H9 (cell line): ENCODE measurements around the gene IRF2BP2. TPM values are rescaled to one million over a fixed set of nuclear protein-coding genes. Genes with fewer than 3 reads are reported as not detected.

Experiments
- DNase-seq: peaks from one replicate; pipeline ENCODE4 v3.0.0-alpha.2; 2017
- H2AFZ ChIP-seq: one replicate; pipeline ENCODE4 v1.6.1; 2013; ENCODE audit warnings: mild to moderate bottlenecking, low read length, control low read depth, moderate library complexity
- H2AK5ac ChIP-seq: 2 replicates; pipeline ENCODE4 v1.6.1; 2013; ENCODE audit warnings: low read length, control low read depth, mixed read lengths; ENCODE audit not compliant: insufficient read length
- H2BK120ac ChIP-seq: one replicate; pipeline ENCODE4 v1.6.1; 2013; ENCODE audit warnings: low read depth, mild to moderate bottlenecking, low read length, control low read depth, inconsistent platforms; ENCODE audit not compliant: poor library complexity, severe bottlenecking
- H2BK12ac ChIP-seq: 2 replicates; pipeline ENCODE4 v1.6.1; 2013; ENCODE audit warnings: low read length, control low read depth, mixed read lengths, low read depth; ENCODE audit not compliant: insufficient read length
- H2BK15ac ChIP-seq: 2 replicates; pipeline ENCODE4 v1.6.1; 2013; ENCODE audit warnings: low read depth, low read length, control low read depth
- H2BK20ac ChIP-seq: one replicate; pipeline ENCODE4 v1.6.1; 2013; ENCODE audit warnings: low read depth, mild to moderate bottlenecking, low read length, control low read depth, inconsistent platforms; ENCODE audit not compliant: poor library complexity, severe bottlenecking
- H2BK5ac ChIP-seq: 2 replicates; pipeline ENCODE4 v1.6.1; 2013; ENCODE audit warnings: low read length, control low read depth, mixed read lengths; ENCODE audit not compliant: insufficient read length
- H3K14ac ChIP-seq: 2 replicates; pipeline ENCODE4 v1.6.1; 2013; ENCODE audit warnings: low read length, control low read depth; ENCODE audit not compliant: insufficient read depth
- H3K18ac ChIP-seq: 2 replicates; pipeline ENCODE4 v1.6.1; 2013; ENCODE audit warnings: low read depth, mild to moderate bottlenecking, mixed read lengths, low read length, control low read depth; ENCODE audit not compliant: insufficient read length
- H3K23ac ChIP-seq: 2 replicates; pipeline ENCODE4 v1.6.1; 2013; ENCODE audit warnings: low read length, control low read depth, mixed read lengths, low read depth; ENCODE audit not compliant: insufficient read length
- H3K23me2 ChIP-seq: 2 replicates; pipeline ENCODE4 v1.6.1; 2013; ENCODE audit warnings: low read depth, mild to moderate bottlenecking, mixed read lengths, low read length, control low read depth; ENCODE audit not compliant: insufficient read length, poor library complexity, severe bottlenecking
- H3K27ac ChIP-seq: 2 replicates; pipeline ENCODE4 v1.5.1; 2013; ENCODE audit warnings: low read length, control low read depth, mixed read lengths, low read depth; ENCODE audit not compliant: insufficient read length
- H3K27me3 ChIP-seq: 2 replicates; pipeline ENCODE4 v1.6.1; 2013; ENCODE audit warnings: low read length, control low read depth, inconsistent platforms; ENCODE audit not compliant: insufficient read depth
- H3K4ac ChIP-seq: 2 replicates; pipeline ENCODE4 v1.6.1; 2013; ENCODE audit warnings: low read depth, mild to moderate bottlenecking, control low read depth, inconsistent platforms, low read length, moderate library complexity
- H3K4me1 ChIP-seq: 2 replicates; pipeline ENCODE4 v1.6.1; 2013; ENCODE audit warnings: low read length, control low read depth, inconsistent platforms; ENCODE audit not compliant: insufficient read depth
- H3K4me2 ChIP-seq: 2 replicates; pipeline ENCODE4 v1.6.1; 2013; ENCODE audit warnings: low read length, control low read depth, mixed read lengths; ENCODE audit not compliant: insufficient read length, insufficient read depth
- H3K56ac ChIP-seq: 2 replicates; pipeline ENCODE4 v1.6.1; 2013; ENCODE audit warnings: low read depth, mild to moderate bottlenecking, mixed read lengths, low read length, control low read depth; ENCODE audit not compliant: insufficient read length
- H3K79me1 ChIP-seq: 2 replicates; pipeline ENCODE4 v1.6.1; 2013; ENCODE audit warnings: low read depth, mild to moderate bottlenecking, moderate library complexity, low read length, control low read depth, inconsistent platforms; ENCODE audit not compliant: insufficient read depth, poor library complexity, severe bottlenecking
- H3K79me2 ChIP-seq: 2 replicates; pipeline ENCODE4 v1.6.1; 2013; ENCODE audit warnings: low read length, control low read depth, inconsistent platforms; ENCODE audit not compliant: insufficient read depth
- H3K9ac ChIP-seq: 2 replicates; pipeline ENCODE4 v1.6.1; 2013; ENCODE audit warnings: low read length, control low read depth, mixed read lengths; ENCODE audit not compliant: insufficient read length; ENCODE audit errors: extremely low read depth
- H3K9me3 ChIP-seq: one replicate; pipeline ENCODE4 v1.6.1; 2013; ENCODE audit warnings: low read depth, low read length, inconsistent platforms; ENCODE audit not compliant: control insufficient read depth
- H3T11ph ChIP-seq: one replicate; pipeline ENCODE4 v1.6.1; 2013; ENCODE audit warnings: mild to moderate bottlenecking, low read length, control low read depth, inconsistent platforms
- H4K20me1 ChIP-seq: one replicate; pipeline ENCODE4 v1.6.1; 2013; ENCODE audit not compliant: control insufficient read depth, insufficient read length, insufficient read depth
- H4K5ac ChIP-seq: 2 replicates; pipeline ENCODE4 v1.6.1; 2013; ENCODE audit warnings: low read depth, mild to moderate bottlenecking, mixed read lengths, low read length, control low read depth; ENCODE audit not compliant: insufficient read length
- H4K8ac ChIP-seq: replicated peaks from 2 replicates; pipeline ENCODE4 v1.6.1; 2013; ENCODE audit warnings: low read length, control low read depth, mixed read lengths, low read depth; ENCODE audit not compliant: insufficient read length
- H4K91ac ChIP-seq: 2 replicates; pipeline ENCODE4 v1.6.1; 2013; ENCODE audit warnings: low read depth, mild to moderate bottlenecking, moderate library complexity, mixed read lengths, low read length, control low read depth; ENCODE audit not compliant: insufficient read length
- H3K27ac Mint-ChIP-seq, 3 experiments: 2 replicates in 2 of 3; 3 replicates in 1 of 3; pipeline ENCODE4 v1.8.0; 2020 to 2021; ENCODE audit warnings: mixed read lengths in 3 of 3, mild to moderate bottlenecking in 1 of 3, moderate library complexity in 1 of 3
- H3K27me3 Mint-ChIP-seq: 2 replicates; pipeline ENCODE4 v1.8.0; 2021; ENCODE audit warnings: low read depth, mild to moderate bottlenecking, moderate library complexity, mixed read lengths
- H3K36me3 Mint-ChIP-seq, 3 experiments: 2 replicates in 2 of 3; 3 replicates in 1 of 3; pipeline ENCODE4 v1.8.0; 2020 to 2021; ENCODE audit warnings: low read depth in 3 of 3, mixed read lengths in 3 of 3; ENCODE audit not compliant: insufficient read depth in 1 of 3
- H3K4me1 Mint-ChIP-seq, 2 experiments: 2 replicates each; pipeline ENCODE4 v1.8.0; 2020; ENCODE audit warnings: mixed read lengths in 2 of 2
- H3K4me3 Mint-ChIP-seq, 2 experiments: 2 replicates in 1 of 2; 3 replicates in 1 of 2; pipeline ENCODE4 v1.8.0; 2020 to 2021; ENCODE audit warnings: mild to moderate bottlenecking in 2 of 2, mixed read lengths in 2 of 2, moderate library complexity in 1 of 2
- H3K9me3 Mint-ChIP-seq, 2 experiments: 2 replicates in 1 of 2; 3 replicates in 1 of 2; pipeline ENCODE4 v1.8.0; 2020; ENCODE audit warnings: mild to moderate bottlenecking in 2 of 2, mixed read lengths in 2 of 2, moderate library complexity in 1 of 2
- WGBS: extraction: QIAGEN DNeasy Blood & Tissue Kit; methylation state at CpG from one replicate; pipeline ENCODE4 v1.1.7; 2013; ENCODE audit warnings: missing lambda C conversion rate, low lambda C conversion rate, mixed read lengths; ENCODE audit not compliant: insufficient read length; ENCODE audit errors: extremely low coverage; 5-methylcytosine and 5-hydroxymethylcytosine counted together
- total RNA-seq: library from RNA; stranded (reverse); gene quantifications from 2 replicates; pipeline ENCODE4 v1.2.1, GENCODE V29; 2021
- TF ChIP-seq, protein P1 (sequence below): fragments of 200-600 bp; sonication (generic); conservative IDR thresholded peaks from 3 replicates; pipeline ENCODE4 v1.8.0; 2021; ENCODE audit warnings: antibody characterized with exemption, mild to moderate bottlenecking

The IRF2BP2 gene
- total RNA-seq, 1 experiment from 2014 or later: 80.2 TPM

DNA sequence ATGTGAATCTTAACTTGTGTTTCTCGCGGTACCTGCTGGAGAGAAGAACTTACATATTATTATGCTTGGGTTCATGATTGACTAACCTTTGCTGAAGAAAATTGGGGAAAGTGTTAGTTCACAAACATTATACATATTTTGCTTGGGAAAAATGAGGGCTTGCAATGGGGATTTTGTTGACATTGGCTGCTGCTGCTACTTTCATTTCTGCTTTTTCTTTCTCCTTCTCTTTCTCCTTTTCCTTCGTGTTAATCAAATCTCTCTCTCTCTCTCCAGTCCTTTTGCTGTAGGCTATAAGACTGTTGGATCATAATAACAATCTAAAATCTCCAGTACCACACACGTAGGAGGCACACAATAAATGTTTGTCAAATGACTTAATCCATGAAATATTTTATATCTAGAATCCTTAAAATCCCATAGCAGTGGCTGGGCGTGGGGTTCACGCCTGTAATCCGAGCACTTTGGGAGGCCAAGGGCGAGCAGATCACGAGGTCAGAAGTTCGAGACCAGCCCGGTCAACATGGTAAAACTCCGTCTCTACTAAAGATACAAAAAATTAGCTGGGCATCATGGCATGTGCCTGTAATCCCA lies 23.0 kb downstream of the IRF2BP2 start:
- Histone ChIP-seq H3K27ac (no peak overlapping the region), H3T11ph (no peak overlapping the region), H3K23me2 (no peaks in the 10 kb centered on the region), H3K9ac (no peak overlapping the region), H4K5ac (no peak overlapping the region), H2AK5ac (no peak overlapping the region), H3K79me1 (no peaks in the 10 kb centered on the region), H3K79me2 (no peaks in the 10 kb centered on the region), H3K56ac (no peak overlapping the region), H3K4ac (no peak overlapping the region), H3K27me3 (no peaks in the 10 kb centered on the region), H3K4me1 (no peaks in the 10 kb centered on the region), H3K18ac (no peak overlapping the region), H3K4me2 (no peak overlapping the region), H4K8ac (no peak overlapping the region), H3K14ac (no peak overlapping the region), H4K91ac (no peak overlapping the region), H2BK12ac (no peak overlapping the region), H3K23ac (no peak overlapping the region), H2AFZ (no peak overlapping the region), H2BK5ac (no peak overlapping the region), H2BK120ac (no peak overlapping the region), H3K9me3 (no peaks in the 10 kb centered on the region), H4K20me1 (no peaks in the 10 kb centered on the region), H2BK15ac (no peak overlapping the region), H2BK20ac (no peak overlapping the region)
- H3K27ac Mint-ChIP-seq: no peak overlapping the region
- peaks cover 0 to 3% of the 10 kb centered on the region in 2 experiments; a peak in 1 of 4 replicates for H3K4me1 Mint-ChIP-seq
- no peak overlapping the region for H3K4me3 Mint-ChIP-seq
- no CpG with 5 or more reads among the region's 12 CpGs for WGBS
- DNase-seq: no peak
- peaks cover 3% of the 10 kb centered on the region; the same call in 1 of the 2 replicates for H3K27me3 Mint-ChIP-seq
- H3K9me3 Mint-ChIP-seq: no peaks in the 10 kb centered on the region
- no peaks in the 10 kb centered on the region for H3K36me3 Mint-ChIP-seq
- TF ChIP-seq, protein P1, sequence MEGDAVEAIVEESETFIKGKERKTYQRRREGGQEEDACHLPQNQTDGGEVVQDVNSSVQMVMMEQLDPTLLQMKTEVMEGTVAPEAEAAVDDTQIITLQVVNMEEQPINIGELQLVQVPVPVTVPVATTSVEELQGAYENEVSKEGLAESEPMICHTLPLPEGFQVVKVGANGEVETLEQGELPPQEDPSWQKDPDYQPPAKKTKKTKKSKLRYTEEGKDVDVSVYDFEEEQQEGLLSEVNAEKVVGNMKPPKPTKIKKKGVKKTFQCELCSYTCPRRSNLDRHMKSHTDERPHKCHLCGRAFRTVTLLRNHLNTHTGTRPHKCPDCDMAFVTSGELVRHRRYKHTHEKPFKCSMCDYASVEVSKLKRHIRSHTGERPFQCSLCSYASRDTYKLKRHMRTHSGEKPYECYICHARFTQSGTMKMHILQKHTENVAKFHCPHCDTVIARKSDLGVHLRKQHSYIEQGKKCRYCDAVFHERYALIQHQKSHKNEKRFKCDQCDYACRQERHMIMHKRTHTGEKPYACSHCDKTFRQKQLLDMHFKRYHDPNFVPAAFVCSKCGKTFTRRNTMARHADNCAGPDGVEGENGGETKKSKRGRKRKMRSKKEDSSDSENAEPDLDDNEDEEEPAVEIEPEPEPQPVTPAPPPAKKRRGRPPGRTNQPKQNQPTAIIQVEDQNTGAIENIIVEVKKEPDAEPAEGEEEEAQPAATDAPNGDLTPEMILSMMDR: no peak
